Omental fat pad (tissue), 4 donors: ENCODE measurements around the gene CSRP2. TPM values are rescaled to one million over a fixed set of nuclear protein-coding genes. Genes with fewer than 3 reads are reported as not detected.
A peak's percentile ranks its signal among the peaks of the same experiment; 100 is the strongest.

Source experiments
- ATAC-seq: fragments of 150-250 bp; one replicate; pipeline ENCODE4 v1.9.1; 2016; ENCODE audit warnings: mild to moderate bottlenecking, moderate library complexity; ENCODE audit not compliant: low FRiP score
- DNase-seq: peaks from one replicate; pipeline ENCODE4 v3.0.0-alpha.2; 2019; ENCODE audit warnings: low spot score
- CTCF ChIP-seq, 3 donors: fragments of 450-650 bp; IDR thresholded peaks; one replicate each; pipeline ENCODE4 v1.5.1; 2016 to 2017; ENCODE audit warnings: antibody characterized with exemption in 3 of 3, mild to moderate bottlenecking in 3 of 3, moderate library complexity in 2 of 3
- total RNA-seq, 4 donors: library from RNA; depleted of rRNA; stranded (reverse); fragments of >200 nt; gene quantifications; one replicate each; pipeline ENCODE4 v1.1.0, GENCODE V29; 2016

The CSRP2 gene
- total RNA-seq: 10 to 100 TPM; 14.3 to 49.7 (median 24.4) TPM

GRCh38 chr12:76878899-76879709 lies at the start of gene CSRP2:
Gene CSRP2, minus strand, starts transcription at chr12:76879019. Its CDS starts 12,759 bp downstream, at chr12:76866260.
- peak; percentile 92 for ATAC-seq
- peak; percentile 73 for DNase-seq
- TF ChIP-seq CTCF (IDR thresholded peaks at IDR 0.05): no peak

- ATAC-seq (no peak), DNase-seq (peak; percentile 26)
- no peak for TF ChIP-seq CTCF (IDR thresholded peaks at IDR 0.05)
Measured at GRCh38 chr12:76927170-76927784, 48.5 kb upstream of the CSRP2 start.

GRCh38 chr12:76925135-76925534 lies 46.3 kb upstream of the CSRP2 start:
- DNase-seq: no peak
- ATAC-seq: no peak
- no peak for TF ChIP-seq CTCF (IDR thresholded peaks at IDR 0.05)

- no peak for DNase-seq
- no peak for ATAC-seq
- TF ChIP-seq CTCF (IDR thresholded peaks at IDR 0.05): no peak
Measured at GRCh38 chr12:76922866-76923265, 44.0 kb upstream of the CSRP2 start.

GRCh38 chr12:76921891-76922664 lies 43.3 kb upstream of the CSRP2 start:
- no peak for DNase-seq
- ATAC-seq: no peak
- no peak for TF ChIP-seq CTCF (IDR thresholded peaks at IDR 0.05)

GRCh38 chr12:76921100-76921471 lies 42.3 kb upstream of the CSRP2 start:
- TF ChIP-seq CTCF (IDR thresholded peaks at IDR 0.05): no peak
- DNase-seq (no peak), ATAC-seq (no peak)
